ENCODE data around the gene TNRC6A. TPM values are rescaled to one million over a fixed set of nuclear protein-coding genes. Genes with fewer than 3 reads are reported as not detected.
"Not testable (repeated sequence)": the region's sequence is repeated elsewhere in the genome, so short reads cannot be mapped to it uniquely, and the experiment has no call there.

Gene TNRC6A
- total and polyA plus RNA-seq, 4 donors: 10.3 to 93.0 (median 29.8) TPM

GRCh38 chr16:24844101-24845030 is 114.9 kb downstream of the TNRC6A start:
- H3K27me3 ChIP-seq (ENCODE audit: control insufficient read depth in 3 of 3, insufficient read depth in 3 of 3, low read length in 2 of 3): no peaks in the 10 kb centered on the region
- ATAC-seq (ENCODE audit: insufficient read depth, low FRiP score) (no peak), DNase-seq (no peak)
- H3K9ac ChIP-seq (ENCODE audit: insufficient read depth in 1 of 2, low read length in 2 of 2): no peak overlapping the region
- no peak overlapping the region for H3K4me3 ChIP-seq
- peaks cover 0 to 3% (median 0%) of the 10 kb centered on the region in 4 donors for H3K9me3 ChIP-seq (ENCODE audit: control insufficient read depth in 4 of 4, insufficient read depth in 3 of 4, low read length in 3 of 4)
- H3K36me3 ChIP-seq (ENCODE audit: control insufficient read depth in 4 of 4, insufficient read depth in 4 of 4, low read length in 4 of 4): no peaks in the 10 kb centered on the region
- TF ChIP-seq CTCF (IDR thresholded peaks at IDR 0.05; ENCODE audit: control extremely low read depth, extremely low read depth): no peak
- no peaks in the 10 kb centered on the region for H3K4me1 ChIP-seq (ENCODE audit: control insufficient read depth in 5 of 5, insufficient read depth in 5 of 5, low read length in 5 of 5)
- WGBS, 2 donors: 83% methylated on average over 17 of the region's 17 CpGs
- H3K27ac ChIP-seq (ENCODE audit: low read depth in 1 of 2, low read length in 1 of 2): no peak overlapping the region

DNA sequence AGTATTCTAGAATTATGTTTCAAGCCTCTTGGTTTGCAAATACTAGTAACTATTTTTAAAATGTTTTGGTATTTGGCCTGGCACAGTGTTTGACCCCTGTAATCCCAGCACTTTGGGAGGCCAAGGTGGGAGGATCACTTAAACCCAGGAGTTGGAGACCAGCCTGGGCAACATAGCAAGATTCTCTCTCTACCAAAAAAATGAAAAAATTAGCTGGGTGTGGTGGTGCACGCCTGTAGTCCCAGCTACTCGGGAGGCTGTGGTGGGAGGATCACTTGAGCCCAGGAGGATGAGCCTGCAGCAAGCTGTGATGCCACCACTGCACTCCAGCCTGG is 115.5 kb downstream of the TNRC6A start:
- DNase-seq; H3K4me3 ChIP-seq; H3K36me3 ChIP-seq (ENCODE audit: control insufficient read depth in 4 of 4, insufficient read depth in 4 of 4, low read length in 4 of 4); H3K9me3 ChIP-seq (ENCODE audit: control insufficient read depth in 4 of 4, insufficient read depth in 3 of 4, low read length in 3 of 4); H3K4me1 ChIP-seq (ENCODE audit: control insufficient read depth in 5 of 5, insufficient read depth in 5 of 5, low read length in 5 of 5); H3K9ac ChIP-seq (ENCODE audit: insufficient read depth in 1 of 2, low read length in 2 of 2); H3K27me3 ChIP-seq (ENCODE audit: control insufficient read depth in 3 of 3, insufficient read depth in 3 of 3, low read length in 2 of 3); ATAC-seq (ENCODE audit: insufficient read depth, low FRiP score); H3K27ac ChIP-seq (ENCODE audit: low read depth in 1 of 2, low read length in 1 of 2): not testable (repeated sequence)
- WGBS, 2 donors: 93 to 96% methylated on average over 2 of the region's 2 CpGs

GRCh38 chr16:24845726-24846547 is 116.5 kb downstream of the TNRC6A start, which contains the start of gene SLC5A11:
SLC5A11 (plus strand) TSS chr16:24845963; CDS start chr16:24858644, 12,681 bp downstream.
- WGBS, 2 donors: 70 to 71% methylated on average over 21 of the region's 21 CpGs
- no peak for TF ChIP-seq CTCF (IDR thresholded peaks at IDR 0.05; ENCODE audit: control extremely low read depth, extremely low read depth)
- H3K4me1 ChIP-seq (ENCODE audit: control insufficient read depth in 5 of 5, insufficient read depth in 5 of 5, low read length in 5 of 5): no peaks in the 10 kb centered on the region
- DNase-seq (no peak), ATAC-seq (ENCODE audit: insufficient read depth, low FRiP score) (no peak)
- no peak within 1 kb of the TSS for H3K4me3 ChIP-seq
- H3K27me3 ChIP-seq (ENCODE audit: control insufficient read depth in 3 of 3, insufficient read depth in 3 of 3, low read length in 2 of 3): no peaks in the 10 kb centered on the region
- H3K9ac ChIP-seq (ENCODE audit: insufficient read depth in 1 of 2, low read length in 2 of 2): no peak within 1 kb of the TSS
- H3K27ac ChIP-seq (ENCODE audit: low read depth in 1 of 2, low read length in 1 of 2): no peak within 1 kb of the TSS
- no peaks in the 10 kb centered on the region for H3K36me3 ChIP-seq (ENCODE audit: control insufficient read depth in 4 of 4, insufficient read depth in 4 of 4, low read length in 4 of 4)
- H3K9me3 ChIP-seq (ENCODE audit: control insufficient read depth in 4 of 4, insufficient read depth in 3 of 4, low read length in 3 of 4): peaks cover 0 to 3% (median 0%) of the 10 kb centered on the region in 4 donors

All from lung (tissue), 12 donors.